GM23338 (cell line): ENCODE results near the gene TSTD2. TPM values are rescaled to one million over a fixed set of nuclear protein-coding genes. Genes with fewer than 3 reads are reported as not detected.

Source experiments
- JUNB ChIP-seq: IDR thresholded peaks from one replicate; pipeline ENCODE4 v1.6.1; 2016; ENCODE audit warnings: antibody characterized with exemption; ENCODE audit not compliant: unreplicated experiment
- STAT1 ChIP-seq: IDR thresholded peaks from one replicate; pipeline ENCODE4 v1.6.1; 2016; ENCODE audit warnings: antibody characterized with exemption; ENCODE audit not compliant: unreplicated experiment
- ZNF462 ChIP-seq: fragments of 250-450 bp; sonication (Bioruptor Pico); IDR thresholded peaks from 2 replicates; pipeline ENCODE4 v1.5.0; 2020; ENCODE audit warnings: mild to moderate bottlenecking, moderate library complexity
- polyA plus RNA-seq: library from polyadenylated mRNA; unstranded; fragments of >200 nt; fragmentation: Nextera tagmentation; extraction: Ambion mirVana; gene quantifications from 2 replicates; pipeline ENCODE4 v1.2.1, GENCODE V29; 2016
- total RNA-seq: library from RNA; depleted of rRNA; stranded (reverse); fragments of >200 nt; shearing (Covaris generic); gene quantifications from 2 replicates; pipeline ENCODE4 v1.2.3, GENCODE V29; 2014
- TF ChIP-seq, protein P1 (sequence below): IDR thresholded peaks from one replicate; pipeline ENCODE4 v1.6.1; 2018; ENCODE audit warnings: antibody characterized with exemption; ENCODE audit not compliant: unreplicated experiment
- TF ChIP-seq, protein P2 (sequence below): IDR thresholded peaks from 2 replicates; pipeline ENCODE4 v1.6.1; 2016; ENCODE audit warnings: antibody characterized with exemption

The TSTD2 gene
- total and polyA plus RNA-seq, 2 experiments from 2014 or later = 8.5 to 21.8 TPM

- no peak for TF ChIP-seq ZNF462 (CRISPR knock-in tag)
- no peak for TF ChIP-seq JUNB
- TF ChIP-seq STAT1 = no peak
- TF ChIP-seq, protein P1, sequence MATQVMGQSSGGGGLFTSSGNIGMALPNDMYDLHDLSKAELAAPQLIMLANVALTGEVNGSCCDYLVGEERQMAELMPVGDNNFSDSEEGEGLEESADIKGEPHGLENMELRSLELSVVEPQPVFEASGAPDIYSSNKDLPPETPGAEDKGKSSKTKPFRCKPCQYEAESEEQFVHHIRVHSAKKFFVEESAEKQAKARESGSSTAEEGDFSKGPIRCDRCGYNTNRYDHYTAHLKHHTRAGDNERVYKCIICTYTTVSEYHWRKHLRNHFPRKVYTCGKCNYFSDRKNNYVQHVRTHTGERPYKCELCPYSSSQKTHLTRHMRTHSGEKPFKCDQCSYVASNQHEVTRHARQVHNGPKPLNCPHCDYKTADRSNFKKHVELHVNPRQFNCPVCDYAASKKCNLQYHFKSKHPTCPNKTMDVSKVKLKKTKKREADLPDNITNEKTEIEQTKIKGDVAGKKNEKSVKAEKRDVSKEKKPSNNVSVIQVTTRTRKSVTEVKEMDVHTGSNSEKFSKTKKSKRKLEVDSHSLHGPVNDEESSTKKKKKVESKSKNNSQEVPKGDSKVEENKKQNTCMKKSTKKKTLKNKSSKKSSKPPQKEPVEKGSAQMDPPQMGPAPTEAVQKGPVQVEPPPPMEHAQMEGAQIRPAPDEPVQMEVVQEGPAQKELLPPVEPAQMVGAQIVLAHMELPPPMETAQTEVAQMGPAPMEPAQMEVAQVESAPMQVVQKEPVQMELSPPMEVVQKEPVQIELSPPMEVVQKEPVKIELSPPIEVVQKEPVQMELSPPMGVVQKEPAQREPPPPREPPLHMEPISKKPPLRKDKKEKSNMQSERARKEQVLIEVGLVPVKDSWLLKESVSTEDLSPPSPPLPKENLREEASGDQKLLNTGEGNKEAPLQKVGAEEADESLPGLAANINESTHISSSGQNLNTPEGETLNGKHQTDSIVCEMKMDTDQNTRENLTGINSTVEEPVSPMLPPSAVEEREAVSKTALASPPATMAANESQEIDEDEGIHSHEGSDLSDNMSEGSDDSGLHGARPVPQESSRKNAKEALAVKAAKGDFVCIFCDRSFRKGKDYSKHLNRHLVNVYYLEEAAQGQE = no peak
- TF ChIP-seq, protein P2, sequence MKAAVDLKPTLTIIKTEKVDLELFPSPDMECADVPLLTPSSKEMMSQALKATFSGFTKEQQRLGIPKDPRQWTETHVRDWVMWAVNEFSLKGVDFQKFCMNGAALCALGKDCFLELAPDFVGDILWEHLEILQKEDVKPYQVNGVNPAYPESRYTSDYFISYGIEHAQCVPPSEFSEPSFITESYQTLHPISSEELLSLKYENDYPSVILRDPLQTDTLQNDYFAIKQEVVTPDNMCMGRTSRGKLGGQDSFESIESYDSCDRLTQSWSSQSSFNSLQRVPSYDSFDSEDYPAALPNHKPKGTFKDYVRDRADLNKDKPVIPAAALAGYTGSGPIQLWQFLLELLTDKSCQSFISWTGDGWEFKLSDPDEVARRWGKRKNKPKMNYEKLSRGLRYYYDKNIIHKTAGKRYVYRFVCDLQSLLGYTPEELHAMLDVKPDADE = no peak
These were observed 76.2 kb downstream of the TSTD2 start (continued) for GRCh38 chr9:97556721-97557605.
